HG03520 (cell line): ENCODE measurements around the gene FAM81A.

Source experiments
- ATAC-seq: cut with Tn5 transposase; IDR thresholded peaks from one replicate; pipeline ENCODE4 v1.9.1; 2021; ENCODE audit warnings: mild to moderate bottlenecking, moderate library complexity; ENCODE audit not compliant: unreplicated experiment

Gene FAM81A

DNA sequence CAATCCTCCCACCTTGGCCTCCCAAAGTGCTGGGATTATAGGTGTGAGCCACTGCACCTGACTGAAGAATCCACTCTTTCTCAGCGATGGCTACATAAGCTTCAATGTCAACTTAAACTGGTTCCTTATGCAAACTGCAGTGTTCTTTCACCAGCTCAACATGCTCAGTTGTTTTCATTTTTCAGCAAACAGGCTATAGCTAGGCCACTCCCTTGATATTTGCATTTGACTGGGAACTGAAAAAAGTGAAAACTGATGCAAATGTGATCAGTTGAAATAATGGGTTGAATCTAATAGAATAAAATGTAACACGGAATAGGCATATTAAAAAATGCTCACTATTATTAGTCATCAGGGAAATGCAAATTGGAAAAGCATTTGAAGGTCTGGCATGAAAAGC, 99.4 kb downstream of the FAM81A start:
- no peak for ATAC-seq

DNA sequence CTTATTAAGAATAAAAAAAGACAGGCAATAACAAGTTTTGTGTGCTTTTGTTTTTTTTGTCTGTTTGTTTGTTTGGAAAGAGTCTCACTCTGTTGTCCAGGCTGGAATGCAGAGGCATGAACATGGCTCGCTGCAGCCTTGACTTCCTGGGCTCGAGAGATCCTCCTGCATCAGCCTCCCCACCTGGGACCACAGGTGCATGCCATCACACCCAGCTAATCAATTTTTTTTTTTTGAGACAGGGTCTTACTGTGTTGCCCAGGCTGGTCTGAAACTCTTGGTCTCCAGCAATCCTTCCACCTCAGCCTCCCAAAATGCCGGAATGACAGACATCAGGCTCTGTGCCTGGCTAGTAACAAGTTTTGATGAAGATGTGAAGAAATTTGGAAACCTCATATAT, 100.5 kb downstream of the FAM81A start:
- ATAC-seq, result no peak

DNA sequence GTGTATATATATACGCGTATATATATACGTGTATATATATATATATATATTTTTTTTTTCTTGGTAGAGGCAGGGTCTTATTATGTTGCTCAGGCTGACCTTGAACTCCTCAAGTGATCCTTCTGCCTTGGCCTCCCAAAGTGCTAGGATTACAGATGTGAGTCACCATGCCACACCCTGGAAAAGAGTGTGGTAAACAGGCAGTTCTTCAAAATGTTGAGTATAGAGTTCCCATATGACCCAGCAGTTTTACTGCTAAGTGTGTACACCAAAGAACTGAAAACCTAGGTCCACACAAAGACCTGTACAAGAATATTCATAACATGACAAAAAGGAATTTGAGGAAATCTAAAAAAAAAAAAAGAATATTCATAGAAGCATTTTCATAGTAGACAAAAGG, 101.8 kb downstream of the FAM81A start:
- ATAC-seq, result no peak

DNA sequence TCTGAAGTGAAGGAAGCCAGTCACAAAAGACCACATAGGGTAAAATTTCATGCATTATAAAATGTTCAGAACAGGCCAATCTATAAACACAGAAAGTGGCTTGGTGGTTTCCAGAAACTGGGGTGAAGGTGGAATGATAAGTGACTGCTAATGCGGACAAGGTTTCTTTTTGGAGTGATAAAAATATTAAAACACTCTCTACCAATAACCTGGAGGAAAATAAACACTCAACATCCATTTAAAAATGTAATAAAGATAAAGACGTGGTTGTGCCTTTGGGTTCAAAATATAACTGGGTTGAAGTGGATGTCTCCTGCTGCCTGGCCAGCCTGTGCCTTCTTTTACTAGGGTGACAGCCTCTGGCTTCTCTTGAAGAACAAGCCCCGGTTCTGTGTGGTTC, 102.7 kb downstream of the FAM81A start:
- ATAC-seq, result no peak

DNA sequence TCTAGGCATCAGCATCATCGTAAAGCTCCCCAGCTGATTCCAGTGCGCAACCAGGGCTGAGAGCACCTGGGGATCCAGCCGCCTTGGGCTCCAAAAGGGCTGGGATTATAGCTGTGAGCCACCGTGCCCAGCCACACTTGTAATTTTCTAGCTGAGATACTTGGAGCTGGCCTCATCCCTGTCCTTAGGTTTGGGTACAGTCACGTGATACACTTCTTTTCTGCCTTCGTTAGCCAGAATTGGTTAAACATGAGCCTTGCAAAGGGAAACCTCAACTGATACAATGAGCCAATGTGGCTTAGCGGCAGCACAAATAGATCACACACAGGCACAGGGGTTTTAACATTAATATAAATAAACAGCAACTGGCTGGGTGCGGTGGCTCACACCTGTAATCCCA, 103.8 kb downstream of the FAM81A start:
- no peak for ATAC-seq

DNA sequence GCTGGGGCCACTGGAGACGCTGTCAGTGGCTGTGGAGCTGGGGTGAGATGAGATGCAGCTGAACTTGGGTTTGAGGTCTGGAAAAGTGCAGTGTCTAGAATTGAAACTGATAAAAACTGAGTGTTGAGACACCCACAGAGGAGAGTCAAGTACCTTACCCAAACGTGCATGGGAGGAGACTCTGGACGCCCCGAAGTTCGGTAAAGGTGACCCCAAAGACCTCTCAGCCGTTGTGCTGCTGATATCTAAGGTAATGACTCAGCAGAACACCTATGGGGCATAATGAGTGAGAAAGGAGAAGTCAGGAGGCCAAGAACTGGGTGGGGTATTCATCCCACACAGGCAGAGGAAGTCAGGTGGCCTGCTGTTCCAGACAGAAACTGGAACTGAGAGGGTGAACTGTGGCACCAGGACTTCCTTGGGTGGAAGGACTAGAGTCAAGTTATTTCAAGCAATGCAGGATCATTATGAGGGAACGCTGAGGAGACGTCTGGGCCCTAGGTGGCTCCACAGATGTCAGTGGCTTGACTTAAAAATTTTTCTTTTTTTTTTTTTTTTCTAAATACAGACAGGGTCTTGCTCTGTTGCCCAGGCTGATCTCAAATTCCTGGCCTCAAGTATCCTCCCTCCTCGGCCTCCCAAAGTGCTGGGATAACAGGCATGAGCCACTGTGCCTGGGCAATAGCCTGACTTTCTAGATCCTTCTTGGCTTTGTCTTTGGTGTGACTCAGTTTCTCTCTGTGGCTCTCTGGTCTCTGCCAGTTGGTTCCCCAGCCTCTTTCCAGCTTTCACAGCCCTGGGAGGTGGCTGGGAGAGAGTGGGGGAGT, 105.9 kb downstream of the FAM81A start:
- ATAC-seq, result peak; percentile 71

DNA sequence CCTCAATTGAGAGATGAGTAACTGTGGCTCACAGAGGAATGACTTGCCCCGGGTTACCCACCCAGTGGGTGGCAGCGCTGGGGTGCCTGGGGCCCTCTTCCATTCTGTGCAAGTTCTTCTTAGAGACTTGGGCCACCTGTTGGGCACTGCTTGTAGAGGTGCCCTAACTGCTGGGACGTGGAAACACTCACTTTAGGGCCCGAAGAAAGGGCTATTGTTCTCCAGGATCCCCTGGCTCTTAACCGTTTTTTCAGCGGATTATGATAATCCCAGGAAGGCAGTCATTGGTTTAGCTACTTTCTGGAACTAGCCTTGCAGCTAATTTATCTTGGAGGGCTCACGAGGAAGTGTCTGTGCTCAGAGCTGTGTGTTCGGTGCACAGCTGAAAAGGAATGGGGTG, 107.6 kb downstream of the FAM81A start:
- no peak for ATAC-seq

DNA sequence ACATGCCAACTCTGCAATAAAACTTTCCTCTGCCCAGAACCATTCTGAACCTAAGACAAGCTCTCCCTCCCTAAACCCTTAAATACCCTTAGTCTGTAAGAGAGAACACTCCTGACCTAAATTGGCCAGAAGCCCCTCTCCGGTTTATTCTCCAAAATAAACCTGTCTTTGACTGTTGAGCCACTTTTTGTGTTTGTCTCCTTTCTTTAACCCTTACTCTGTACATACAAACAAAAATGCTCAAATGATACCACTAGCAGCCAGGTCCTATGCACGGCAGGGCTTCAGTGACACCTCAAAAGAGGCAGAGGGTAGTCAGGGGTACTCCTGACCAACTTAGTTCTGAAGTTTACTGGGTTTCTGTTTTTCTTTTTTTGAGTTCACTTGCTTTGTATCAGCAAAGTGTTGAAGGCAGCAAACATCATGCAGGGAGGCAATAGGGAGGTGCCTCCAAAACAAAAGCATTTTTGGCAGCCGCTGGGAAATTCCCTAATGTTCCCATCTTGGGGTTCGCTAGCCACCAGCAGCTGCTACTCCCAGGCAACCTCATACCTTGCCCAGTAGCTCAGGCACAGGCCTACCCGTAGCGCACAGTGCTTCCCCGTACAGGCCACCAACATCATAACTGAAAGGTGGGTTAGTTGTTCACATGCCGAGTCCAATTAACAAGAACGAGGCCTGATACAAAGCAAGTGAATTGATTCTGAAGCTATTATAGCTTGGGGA, 110.7 kb downstream of the FAM81A start:
- no peak for ATAC-seq

DNA sequence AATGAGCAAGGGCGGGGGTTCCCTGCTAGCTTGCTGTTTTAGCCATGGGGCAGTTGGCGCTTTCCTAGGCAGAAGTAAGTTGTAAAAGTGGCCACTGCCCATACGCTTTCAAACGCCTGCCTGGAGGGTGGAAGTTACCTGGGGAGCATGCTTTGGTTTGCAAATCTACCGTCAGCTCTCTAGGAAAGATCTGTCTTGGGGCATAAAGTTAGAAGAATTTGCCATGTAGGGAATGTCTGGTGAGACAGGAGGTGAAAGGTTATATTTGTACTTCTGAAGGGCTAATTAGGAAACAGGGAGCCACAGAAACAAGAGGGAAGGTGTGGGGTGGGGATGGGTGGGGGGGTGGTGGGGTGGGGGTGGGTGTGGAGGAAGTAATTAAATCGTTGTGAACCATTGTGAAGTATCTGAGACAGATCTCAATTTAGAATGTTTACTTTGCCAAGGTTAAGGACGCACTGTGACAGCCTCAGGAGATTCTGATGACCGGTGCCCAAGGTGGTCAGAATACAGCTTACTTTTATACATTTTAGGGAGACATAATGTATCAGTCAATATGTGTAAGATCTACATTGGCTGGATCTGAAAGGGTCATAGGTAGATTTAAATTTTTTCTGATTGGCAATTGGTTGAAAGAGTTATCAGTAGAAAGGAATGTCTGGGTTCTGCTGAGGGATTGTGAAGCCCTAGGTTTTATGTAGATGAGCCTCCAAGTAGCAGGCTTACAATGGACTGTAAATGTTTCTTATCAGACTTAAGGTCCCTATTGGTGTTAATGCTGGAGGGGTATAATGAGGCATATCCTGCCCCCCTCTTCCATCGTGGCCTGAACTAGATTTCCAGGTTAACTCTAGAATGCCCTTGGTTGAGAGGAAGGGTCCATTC, 111.6 kb downstream of the FAM81A start:
- no peak for ATAC-seq

DNA sequence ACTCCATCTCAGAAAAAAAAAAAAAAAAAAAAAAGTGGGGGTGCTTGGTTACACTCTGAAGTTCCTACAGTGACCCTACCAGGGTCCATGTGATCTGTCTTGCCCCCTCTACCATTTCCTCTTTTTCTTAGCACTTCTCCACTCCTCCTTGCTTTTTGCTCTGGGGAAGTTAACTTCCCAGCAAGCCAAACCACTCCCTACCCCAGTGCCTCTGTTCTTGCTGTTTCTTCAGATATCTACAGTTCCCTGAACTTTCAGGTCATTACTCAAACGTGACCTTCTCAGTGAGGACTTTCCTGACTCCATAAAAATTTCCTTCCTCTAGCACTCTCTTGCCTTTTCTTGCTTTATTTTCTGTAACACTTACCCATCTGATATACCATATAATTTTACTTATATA, 112.5 kb downstream of the FAM81A start:
- no peak for ATAC-seq

DNA sequence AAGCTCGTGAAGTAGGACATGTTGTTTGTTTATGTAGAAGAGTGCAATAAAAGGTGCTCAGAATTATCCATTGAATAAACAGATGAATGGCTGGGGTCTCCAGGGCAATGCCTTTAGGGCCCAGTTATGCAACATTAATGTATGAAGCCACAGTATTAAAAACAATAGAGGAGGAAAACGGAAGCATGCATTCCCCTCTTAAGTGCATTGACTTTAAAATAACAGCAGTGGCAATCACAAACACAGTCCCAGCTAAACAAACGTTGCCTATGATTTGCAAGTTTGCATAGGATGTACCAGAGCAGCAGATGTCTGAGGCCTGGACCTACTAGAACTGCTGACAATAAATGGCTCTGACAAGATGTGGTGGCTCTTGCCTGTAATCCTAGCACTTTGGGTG, 113.0 kb downstream of the FAM81A start:
- ATAC-seq, result no peak

DNA sequence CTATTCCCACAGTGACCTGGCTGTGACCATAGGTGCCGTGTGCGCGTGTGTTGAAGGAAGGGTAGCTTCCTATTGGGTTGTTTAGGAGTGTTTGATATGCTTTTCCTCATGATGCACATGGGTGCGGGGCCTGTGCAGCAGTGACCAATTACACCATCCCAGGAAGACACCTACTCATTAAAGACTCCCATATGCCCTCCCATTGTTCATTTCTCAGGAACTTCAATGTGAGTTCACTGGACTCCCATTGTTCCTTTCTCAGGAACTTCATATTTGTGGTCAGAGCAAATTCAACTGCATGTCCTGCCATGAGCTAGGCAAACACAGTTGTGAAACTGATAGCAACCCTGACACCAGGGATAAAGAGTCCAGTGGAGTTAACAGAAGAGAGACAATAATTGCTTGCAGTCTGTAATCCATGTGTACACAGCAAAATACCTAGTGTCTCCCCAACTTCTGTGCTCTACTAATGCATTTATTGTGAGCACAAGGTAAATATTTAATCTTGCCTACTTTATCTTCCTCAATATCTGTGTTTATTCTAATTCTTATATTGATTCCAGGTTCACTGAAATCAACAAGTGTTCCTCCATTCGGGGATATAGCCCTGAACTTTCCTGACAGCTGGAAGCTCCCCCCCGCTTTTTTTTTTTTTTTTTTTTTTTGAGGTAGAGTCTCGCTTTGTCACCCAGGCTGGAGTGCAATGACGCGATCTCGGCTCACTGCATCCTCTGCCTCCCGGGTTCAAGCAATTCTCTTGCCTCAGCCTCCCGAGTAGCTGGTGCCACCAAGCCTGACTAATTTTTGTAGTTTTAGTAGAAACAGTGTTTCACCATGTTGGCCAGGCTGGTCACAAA, 116.1 kb downstream of the FAM81A start:
- ATAC-seq, result no peak

DNA sequence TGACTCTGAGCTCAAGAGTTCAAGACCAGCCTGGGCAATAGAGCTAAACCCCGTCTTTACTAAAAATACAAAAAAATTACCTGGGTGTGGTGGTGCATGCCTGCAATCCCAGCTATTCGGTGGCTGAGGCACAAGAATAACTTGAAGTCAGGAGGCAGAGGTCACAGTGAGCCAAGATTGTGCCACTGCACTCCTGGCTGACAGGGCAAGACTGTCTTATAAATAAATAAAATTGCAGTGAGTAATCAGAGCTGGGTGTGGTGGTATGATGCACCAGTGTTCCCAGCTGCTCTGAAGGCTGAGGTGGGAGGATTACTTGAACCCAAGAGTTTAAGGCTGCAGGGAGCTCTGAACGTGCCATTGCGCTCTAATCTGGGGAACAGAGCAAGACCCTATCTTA, 117.7 kb downstream of the FAM81A start:
- ATAC-seq, result no peak

DNA sequence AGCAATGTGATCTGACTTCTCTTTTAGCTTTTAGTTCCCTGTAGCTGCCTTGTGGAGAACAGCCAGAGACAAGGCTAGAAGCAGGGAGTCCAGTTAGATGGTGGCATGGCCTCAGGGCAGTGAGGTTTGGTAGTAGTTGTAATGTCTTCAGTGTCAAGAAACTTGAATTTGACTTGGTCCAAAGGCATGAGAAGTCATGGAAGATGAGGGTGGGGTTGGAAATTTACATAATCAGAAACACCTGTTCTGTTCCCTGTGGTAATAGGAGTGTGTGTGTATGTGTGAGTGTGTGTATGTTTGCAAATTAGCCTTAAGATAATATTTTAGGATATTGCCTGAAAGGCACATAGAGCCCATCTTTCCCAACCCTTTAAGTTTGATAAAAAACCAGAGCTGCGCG, 118.4 kb downstream of the FAM81A start:
- ATAC-seq, result no peak

DNA sequence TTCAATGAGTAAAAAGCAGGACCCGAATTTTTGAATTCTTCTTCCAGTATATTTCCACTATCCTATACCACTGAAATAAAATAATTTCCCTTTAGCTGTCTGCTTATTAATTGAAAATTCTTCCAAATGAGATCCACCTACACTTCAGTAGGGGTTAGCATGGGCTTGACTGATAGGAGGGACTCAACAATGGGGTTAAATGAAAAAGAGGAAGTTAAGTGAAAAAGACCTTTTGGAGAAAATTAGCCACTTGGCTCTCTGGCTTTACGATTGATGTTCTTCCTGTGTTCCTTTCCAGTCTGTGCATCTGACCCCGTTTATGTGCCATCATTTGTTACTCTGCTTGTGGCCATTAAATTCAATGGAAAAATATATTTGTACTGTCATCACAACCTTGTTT, 119.6 kb downstream of the FAM81A start:
- no peak for ATAC-seq

DNA sequence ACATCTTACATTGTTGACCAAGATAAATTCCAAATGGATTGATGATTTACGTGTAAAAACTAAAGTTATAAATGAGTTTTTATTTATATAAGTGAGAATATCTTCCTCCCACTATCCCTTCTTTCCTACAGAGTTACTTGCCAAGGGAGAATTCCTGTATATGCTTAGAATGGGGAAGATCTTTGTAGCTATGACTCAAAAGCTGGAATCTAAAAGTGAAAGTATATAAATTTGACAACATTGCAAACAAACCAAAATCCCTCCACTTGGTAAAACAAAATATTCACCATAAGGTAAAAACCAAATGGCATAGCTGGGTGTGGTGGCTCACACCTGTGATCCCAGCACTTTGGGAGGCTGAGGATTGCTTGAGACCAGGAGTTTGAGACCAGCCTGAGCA, 120.9 kb downstream of the FAM81A start:
- ATAC-seq, result no peak

DNA sequence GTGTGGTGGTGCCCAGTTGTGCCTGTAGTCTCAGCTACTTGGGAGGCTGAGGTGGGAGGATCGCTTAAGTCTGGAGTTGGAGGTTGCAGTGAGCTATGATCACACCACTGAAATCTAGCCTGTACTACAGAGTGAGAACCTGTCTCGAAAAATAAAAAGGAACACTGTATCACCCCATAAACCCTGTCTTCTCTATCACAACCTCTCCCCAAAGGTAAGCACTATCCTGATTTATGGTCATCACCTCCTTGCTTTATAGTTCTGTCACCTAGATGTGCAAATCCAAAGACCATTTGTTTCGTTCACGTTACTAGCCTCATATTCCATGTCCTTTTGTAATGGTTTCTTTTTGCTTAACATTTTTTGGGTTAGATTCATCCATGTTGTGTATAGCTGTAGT, 123.6 kb downstream of the FAM81A start:
- no peak for ATAC-seq

DNA sequence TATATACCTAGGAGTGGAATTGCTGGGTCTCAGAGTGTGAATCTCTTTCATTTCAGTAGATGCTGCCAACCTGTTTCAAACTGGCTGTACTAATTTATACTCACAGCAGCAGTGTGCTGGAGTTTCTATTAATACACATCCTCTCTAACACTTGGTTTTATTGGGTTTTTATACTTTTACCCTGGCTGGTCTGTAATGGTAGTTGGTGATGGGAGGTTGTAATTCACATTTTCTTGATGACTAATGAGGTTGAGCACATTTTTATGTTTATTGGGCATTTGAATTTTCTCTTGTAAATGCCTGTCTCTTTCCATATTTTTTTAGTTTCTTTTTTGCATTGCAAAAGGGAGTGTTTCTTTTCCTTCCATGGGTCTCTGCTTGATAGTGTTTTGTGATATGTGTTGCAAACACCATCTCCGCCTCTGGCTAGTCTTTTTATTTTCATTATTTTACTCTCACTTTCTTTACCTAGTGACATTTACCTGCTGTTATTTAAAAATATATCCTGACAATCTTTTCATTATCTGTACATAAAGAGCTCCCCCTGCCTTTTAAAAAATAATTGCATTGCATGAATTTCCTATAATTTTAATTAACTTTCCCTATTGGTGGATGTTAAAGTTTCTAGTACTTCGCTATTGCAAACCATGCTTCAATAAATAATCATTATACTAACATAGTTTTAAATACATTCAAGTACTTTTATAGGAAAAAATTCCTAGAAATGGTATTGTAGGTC, 124.6 kb downstream of the FAM81A start:
- ATAC-seq, result no peak

DNA sequence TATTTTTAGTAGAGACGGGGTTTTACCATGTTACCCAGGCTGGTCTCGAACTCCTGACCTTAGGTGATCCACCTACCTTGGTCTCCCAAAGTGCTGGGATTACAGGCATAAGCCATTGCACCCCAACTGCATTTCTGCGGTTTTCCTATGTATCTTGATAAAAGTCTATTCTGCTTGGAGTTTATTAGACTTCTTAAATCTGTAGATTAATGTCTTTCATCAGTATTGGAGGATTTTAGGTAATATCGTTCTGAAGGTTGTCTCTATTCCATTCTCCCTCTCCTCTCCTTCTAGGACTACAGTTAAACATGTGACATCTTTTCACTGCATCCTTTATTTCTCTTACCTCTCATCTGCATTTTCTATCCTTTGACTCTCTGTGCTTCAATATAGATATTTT, 127.3 kb downstream of the FAM81A start:
- no peak for ATAC-seq

DNA sequence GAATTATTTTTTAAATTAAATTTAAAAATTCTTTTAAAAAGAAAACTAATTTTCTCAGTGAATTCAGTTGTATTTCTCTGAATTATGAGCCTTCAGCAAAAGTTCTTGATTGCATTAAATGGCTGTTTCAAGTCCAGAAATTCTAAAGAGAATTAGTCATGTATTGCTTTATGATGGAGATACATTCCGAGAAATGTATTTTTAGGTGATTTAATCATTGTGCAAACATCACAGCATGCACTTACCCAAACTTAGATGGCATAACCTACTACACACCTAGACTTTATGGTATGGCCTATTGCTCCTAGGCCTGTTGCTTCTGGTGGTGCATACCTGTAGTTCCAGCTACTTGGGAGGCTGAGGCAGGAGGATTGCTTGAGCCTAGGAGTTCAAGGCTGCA, 129.3 kb downstream of the FAM81A start:
- ATAC-seq, result no peak
